Neural cell (in vitro differentiated cells): Measurements from ENCODE around the gene NXPH2.

Experiments used
- EP300 ChIP-seq: fragments of 450-650 bp; conservative IDR thresholded peaks from 2 replicates; pipeline ENCODE4 v1.6.1; 2014; ENCODE audit warnings: antibody characterized with exemption, mild to moderate bottlenecking, moderate library complexity; ENCODE audit not compliant: poor library complexity, severe bottlenecking
- EZH2 ChIP-seq: fragments of 200-600, 300-800 bp; shearing (Covaris generic), sonication (generic); IDR thresholded peaks from 2 replicates; pipeline ENCODE4 v1.6.1; 2014; ENCODE audit warnings: antibody characterized with exemption, low read length, borderline replicate concordance, mild to moderate bottlenecking; ENCODE audit not compliant: insufficient read depth, poor library complexity, severe bottlenecking
- MXI1 ChIP-seq: fragments of 450-650 bp; conservative IDR thresholded peaks from 2 replicates; pipeline ENCODE4 v1.6.1; 2014; ENCODE audit warnings: antibody characterized with exemption, mild to moderate bottlenecking; ENCODE audit not compliant: poor library complexity, severe bottlenecking
- POLR2AphosphoS5 ChIP-seq: IDR thresholded peaks from 2 replicates; pipeline ENCODE4 v1.6.1; 2012
- RAD21 ChIP-seq: fragments of 450-650 bp; conservative IDR thresholded peaks from 2 replicates; pipeline ENCODE4 v1.6.1; 2014; ENCODE audit warnings: antibody characterized with exemption, mild to moderate bottlenecking, moderate library complexity
- SMC3 ChIP-seq: fragments of 450-650 bp; conservative IDR thresholded peaks from 2 replicates; pipeline ENCODE4 v1.6.1; 2014; ENCODE audit warnings: antibody characterized with exemption, mild to moderate bottlenecking, moderate library complexity; ENCODE audit not compliant: poor library complexity
- TAF1 ChIP-seq: IDR thresholded peaks from 2 replicates; pipeline ENCODE4 v1.6.1; 2012; ENCODE audit warnings: low read depth
- TF ChIP-seq, protein P1 (sequence below): fragments of 450-650 bp; IDR thresholded peaks from 2 replicates; pipeline ENCODE4 v1.5.1; 2014; ENCODE audit warnings: antibody characterized with exemption, mild to moderate bottlenecking, moderate library complexity; ENCODE audit not compliant: poor library complexity, severe bottlenecking
- TF ChIP-seq, protein P2 (sequence below): IDR thresholded peaks from 2 replicates; pipeline ENCODE4 v1.6.1; 2012; ENCODE audit warnings: borderline replicate concordance

- TF ChIP-seq, protein P1, sequence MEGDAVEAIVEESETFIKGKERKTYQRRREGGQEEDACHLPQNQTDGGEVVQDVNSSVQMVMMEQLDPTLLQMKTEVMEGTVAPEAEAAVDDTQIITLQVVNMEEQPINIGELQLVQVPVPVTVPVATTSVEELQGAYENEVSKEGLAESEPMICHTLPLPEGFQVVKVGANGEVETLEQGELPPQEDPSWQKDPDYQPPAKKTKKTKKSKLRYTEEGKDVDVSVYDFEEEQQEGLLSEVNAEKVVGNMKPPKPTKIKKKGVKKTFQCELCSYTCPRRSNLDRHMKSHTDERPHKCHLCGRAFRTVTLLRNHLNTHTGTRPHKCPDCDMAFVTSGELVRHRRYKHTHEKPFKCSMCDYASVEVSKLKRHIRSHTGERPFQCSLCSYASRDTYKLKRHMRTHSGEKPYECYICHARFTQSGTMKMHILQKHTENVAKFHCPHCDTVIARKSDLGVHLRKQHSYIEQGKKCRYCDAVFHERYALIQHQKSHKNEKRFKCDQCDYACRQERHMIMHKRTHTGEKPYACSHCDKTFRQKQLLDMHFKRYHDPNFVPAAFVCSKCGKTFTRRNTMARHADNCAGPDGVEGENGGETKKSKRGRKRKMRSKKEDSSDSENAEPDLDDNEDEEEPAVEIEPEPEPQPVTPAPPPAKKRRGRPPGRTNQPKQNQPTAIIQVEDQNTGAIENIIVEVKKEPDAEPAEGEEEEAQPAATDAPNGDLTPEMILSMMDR: no peak
- no peak for TF ChIP-seq RAD21
- no peak for TF ChIP-seq POLR2AphosphoS5
- TF ChIP-seq EZH2: no peak
- no peak for TF ChIP-seq EP300
- TF ChIP-seq, protein P2, sequence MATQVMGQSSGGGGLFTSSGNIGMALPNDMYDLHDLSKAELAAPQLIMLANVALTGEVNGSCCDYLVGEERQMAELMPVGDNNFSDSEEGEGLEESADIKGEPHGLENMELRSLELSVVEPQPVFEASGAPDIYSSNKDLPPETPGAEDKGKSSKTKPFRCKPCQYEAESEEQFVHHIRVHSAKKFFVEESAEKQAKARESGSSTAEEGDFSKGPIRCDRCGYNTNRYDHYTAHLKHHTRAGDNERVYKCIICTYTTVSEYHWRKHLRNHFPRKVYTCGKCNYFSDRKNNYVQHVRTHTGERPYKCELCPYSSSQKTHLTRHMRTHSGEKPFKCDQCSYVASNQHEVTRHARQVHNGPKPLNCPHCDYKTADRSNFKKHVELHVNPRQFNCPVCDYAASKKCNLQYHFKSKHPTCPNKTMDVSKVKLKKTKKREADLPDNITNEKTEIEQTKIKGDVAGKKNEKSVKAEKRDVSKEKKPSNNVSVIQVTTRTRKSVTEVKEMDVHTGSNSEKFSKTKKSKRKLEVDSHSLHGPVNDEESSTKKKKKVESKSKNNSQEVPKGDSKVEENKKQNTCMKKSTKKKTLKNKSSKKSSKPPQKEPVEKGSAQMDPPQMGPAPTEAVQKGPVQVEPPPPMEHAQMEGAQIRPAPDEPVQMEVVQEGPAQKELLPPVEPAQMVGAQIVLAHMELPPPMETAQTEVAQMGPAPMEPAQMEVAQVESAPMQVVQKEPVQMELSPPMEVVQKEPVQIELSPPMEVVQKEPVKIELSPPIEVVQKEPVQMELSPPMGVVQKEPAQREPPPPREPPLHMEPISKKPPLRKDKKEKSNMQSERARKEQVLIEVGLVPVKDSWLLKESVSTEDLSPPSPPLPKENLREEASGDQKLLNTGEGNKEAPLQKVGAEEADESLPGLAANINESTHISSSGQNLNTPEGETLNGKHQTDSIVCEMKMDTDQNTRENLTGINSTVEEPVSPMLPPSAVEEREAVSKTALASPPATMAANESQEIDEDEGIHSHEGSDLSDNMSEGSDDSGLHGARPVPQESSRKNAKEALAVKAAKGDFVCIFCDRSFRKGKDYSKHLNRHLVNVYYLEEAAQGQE: no peak
- no peak for TF ChIP-seq MXI1
- TF ChIP-seq TAF1: no peak
- no peak for TF ChIP-seq SMC3
Measured at GRCh38 chr2:138819964-138820363, 39.8 kb upstream of the NXPH2 start.
